ENCODE data around the gene SRGAP2C. TPM values are rescaled to one million over a fixed set of nuclear protein-coding genes. Genes with fewer than 3 reads are reported as not detected.
"Not testable (repeated sequence)": the region's sequence is repeated elsewhere in the genome, so short reads cannot be mapped to it uniquely, and the experiment has no call there.

Gene SRGAP2C
- total RNA-seq, 3 donors from 2014 or later = 5.4 to 27.8 (median 12.3) TPM

DNA sequence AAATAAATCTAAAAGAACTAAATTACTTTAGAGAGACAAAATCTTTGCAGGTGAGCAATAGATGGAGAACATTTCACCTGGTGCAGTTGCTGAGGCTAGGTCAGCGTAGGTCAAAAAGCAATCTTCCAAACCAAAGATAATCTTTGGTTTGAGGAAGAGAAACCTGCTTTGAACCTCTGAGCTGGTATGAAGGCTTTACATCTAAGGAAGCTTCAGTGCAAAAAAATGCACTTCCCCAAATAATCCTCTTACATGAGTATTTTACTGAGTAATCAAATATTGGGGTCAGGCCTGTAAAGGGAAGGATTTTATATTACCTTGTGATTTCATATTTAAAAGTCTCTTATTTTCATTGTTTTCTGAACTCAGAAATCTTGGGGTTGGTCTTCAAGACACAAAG lies 223.6 kb downstream of the SRGAP2C start:
- TF ChIP-seq, protein P1, sequence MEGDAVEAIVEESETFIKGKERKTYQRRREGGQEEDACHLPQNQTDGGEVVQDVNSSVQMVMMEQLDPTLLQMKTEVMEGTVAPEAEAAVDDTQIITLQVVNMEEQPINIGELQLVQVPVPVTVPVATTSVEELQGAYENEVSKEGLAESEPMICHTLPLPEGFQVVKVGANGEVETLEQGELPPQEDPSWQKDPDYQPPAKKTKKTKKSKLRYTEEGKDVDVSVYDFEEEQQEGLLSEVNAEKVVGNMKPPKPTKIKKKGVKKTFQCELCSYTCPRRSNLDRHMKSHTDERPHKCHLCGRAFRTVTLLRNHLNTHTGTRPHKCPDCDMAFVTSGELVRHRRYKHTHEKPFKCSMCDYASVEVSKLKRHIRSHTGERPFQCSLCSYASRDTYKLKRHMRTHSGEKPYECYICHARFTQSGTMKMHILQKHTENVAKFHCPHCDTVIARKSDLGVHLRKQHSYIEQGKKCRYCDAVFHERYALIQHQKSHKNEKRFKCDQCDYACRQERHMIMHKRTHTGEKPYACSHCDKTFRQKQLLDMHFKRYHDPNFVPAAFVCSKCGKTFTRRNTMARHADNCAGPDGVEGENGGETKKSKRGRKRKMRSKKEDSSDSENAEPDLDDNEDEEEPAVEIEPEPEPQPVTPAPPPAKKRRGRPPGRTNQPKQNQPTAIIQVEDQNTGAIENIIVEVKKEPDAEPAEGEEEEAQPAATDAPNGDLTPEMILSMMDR (IDR thresholded peaks at IDR 0.05) = no peak
- DNase-seq = no peak
- Histone ChIP-seq H3K4me1 (ENCODE audit: low read depth) (no peaks in the 10 kb centered on the region), H3K4me3 (no peak overlapping the region), H3K36me3 (ENCODE audit: low read depth) (no peaks in the 10 kb centered on the region), H3K9me3 (no peaks in the 10 kb centered on the region)
- intact Hi-C loops (cut with DNase I, micrococcal nuclease) = no loop called here
- ATAC-seq = no peak

DNA sequence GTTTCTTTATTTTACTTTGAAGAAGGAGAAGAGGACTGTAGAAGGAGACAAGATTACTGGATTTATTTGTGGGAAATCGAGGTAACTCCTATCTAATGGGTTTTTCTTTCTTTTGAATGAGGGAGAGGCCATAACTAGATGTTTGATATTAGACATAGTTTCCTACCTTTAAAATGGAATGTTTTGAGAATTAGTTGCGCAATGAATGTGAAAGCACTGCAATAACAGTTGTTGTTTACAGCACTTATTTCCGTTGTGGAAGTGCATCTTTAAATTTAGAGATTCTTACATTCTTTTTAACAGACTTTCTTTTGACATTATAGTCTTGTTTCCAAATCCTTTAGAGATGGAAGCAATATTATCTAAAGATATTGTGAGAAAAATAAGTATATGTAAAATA lies 229.0 kb downstream of the SRGAP2C start:
- H3K4me1 ChIP-seq (ENCODE audit: low read depth) = no peaks in the 10 kb centered on the region
- ATAC-seq (no peak), DNase-seq (no peak)
- H3K9me3 ChIP-seq = no peaks in the 10 kb centered on the region
- TF ChIP-seq, protein P1 (IDR thresholded peaks at IDR 0.05) = no peak
- intact Hi-C loops (cut with DNase I, micrococcal nuclease) = no loop called here
- no peak overlapping the region for H3K4me3 ChIP-seq
- H3K36me3 ChIP-seq (ENCODE audit: low read depth) = no peaks in the 10 kb centered on the region

DNA sequence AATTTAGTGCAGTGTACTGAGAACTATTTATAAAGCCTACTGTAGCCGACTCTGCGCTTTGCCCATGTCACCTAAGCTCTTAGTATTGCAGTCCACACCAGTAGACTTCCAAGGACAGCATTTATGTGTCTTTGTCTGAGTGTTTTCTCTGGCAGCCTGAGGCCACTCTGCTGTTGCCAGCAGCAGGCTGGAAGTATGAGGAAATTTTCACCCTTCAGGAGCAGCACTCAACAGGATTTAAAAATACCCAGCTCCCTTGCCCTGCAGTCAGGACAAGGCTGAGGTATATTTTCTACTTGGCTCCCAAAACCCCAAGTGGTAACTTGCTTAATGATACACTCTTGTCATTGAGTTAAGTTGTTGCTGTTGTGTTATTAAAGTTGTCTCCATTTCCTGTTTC lies 230.1 kb downstream of the SRGAP2C start:
- Histone ChIP-seq H3K36me3 (ENCODE audit: low read depth) (no peaks in the 10 kb centered on the region), H3K4me3 (no peak overlapping the region), H3K4me1 (ENCODE audit: low read depth) (no peaks in the 10 kb centered on the region), H3K9me3 (no peaks in the 10 kb centered on the region)
- no peak for DNase-seq
- ATAC-seq = no peak
- TF ChIP-seq, protein P1 (IDR thresholded peaks at IDR 0.05) = no peak
- intact Hi-C loops (cut with DNase I, micrococcal nuclease) = no loop called here

DNA sequence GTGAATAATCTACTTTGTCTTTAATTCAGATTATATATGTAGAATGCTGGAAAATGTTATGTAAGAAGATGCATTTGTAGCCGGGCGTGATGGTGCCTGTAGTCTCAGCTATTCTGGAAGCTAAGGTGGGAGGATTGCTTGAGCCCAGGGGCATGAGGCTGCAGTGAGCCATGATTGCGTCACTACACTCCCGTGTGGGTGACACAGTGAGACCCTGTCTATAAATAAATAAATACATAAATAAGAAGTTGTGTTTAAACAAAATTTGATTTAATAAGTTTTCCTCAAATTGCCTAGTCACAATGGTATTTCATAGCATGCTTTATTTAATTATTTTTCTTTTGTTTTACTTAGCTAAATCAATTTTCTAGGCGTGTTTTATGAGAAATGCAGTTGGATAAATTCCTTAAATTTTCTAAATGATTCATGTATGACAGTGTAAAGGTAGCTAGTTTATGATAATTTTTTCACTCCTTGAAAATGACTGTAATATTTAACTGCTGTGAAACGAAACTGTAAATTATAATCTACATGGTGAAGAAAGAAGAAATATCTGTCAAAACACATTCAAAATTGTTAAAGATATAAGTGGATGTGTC lies 232.6 kb downstream of the SRGAP2C start:
- intact Hi-C loops (cut with DNase I, micrococcal nuclease) = no loop called here
- H3K4me1 ChIP-seq (ENCODE audit: low read depth) = no peaks in the 10 kb centered on the region
- ATAC-seq = no peak
- DNase-seq = no peak
- H3K9me3 ChIP-seq = no peaks in the 10 kb centered on the region
- H3K4me3 ChIP-seq = no peak overlapping the region
- H3K36me3 ChIP-seq (ENCODE audit: low read depth) = no peaks in the 10 kb centered on the region
- TF ChIP-seq, protein P1 (IDR thresholded peaks at IDR 0.05) = no peak

DNA sequence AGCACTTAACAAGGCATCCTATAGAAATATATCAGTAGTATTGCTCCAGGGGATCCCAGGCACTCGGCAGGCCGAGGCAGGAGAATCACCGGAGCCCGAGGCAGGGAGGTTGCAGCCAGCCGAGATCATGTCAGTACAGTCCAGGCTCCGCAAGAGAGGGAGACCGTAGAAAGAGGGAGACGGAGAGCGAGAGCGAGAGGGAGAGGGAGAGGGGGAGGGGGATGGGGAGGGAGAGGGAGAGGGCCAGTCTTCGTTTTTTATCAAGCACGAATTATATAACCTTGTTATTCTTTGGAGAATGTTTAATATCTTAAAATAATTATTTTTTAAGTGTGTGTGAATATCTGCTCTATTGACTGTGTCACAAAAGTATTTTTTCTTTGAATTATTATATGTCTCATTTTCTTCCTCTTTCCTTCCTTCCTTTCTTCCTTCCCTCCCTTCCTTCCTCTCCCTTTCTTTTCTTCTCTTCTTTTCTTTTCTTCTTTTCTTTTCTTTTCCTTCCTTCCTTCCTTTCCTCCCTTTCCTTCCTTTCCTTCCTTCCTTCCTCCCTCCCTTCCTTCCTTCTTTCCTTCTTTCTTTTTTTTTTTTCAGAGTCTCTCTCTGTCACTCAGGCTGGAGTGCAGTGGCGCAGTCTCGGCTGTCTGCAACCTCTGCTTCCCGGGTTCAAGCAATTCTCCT lies 233.7 kb downstream of the SRGAP2C start:
- no peak for DNase-seq
- TF ChIP-seq, protein P1 (IDR thresholded peaks at IDR 0.05) = no peak
- intact Hi-C loops (cut with DNase I, micrococcal nuclease) = no loop called here

DNA sequence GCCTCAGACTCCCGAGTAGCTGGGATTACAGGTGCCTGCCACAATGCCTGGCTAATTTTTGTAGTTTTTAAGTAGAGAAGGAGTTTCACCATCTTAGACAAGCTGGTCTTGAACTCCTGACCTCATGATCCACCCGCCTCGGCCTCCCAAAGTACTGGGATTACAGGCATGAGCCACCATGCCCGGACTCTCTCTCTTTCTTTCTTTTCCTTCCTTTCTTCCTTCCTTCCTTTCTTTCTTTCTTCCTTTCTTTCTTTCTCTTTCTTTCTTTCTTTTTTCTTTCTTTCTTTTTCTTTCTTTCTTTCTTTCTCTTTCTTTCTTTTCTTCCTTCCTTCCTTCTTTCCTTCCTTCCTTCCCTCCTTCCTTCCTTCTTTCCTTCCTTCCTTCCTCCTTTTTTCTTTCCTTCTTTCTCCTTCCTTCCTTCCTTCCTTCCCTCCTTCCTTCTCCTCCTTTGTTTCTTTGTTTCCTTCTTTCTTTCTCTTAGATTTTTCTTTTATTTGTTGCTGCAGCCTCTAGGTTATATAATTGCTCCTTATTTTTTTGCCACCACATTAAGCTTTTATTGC lies 234.4 kb downstream of the SRGAP2C start:
- H3K36me3 ChIP-seq (ENCODE audit: low read depth); H3K9me3 ChIP-seq; H3K4me3 ChIP-seq; ATAC-seq; intact Hi-C loops (cut with DNase I, micrococcal nuclease); DNase-seq; H3K4me1 ChIP-seq (ENCODE audit: low read depth): not testable (repeated sequence)

More for the DNA sequence above, 233.7 kb downstream of the SRGAP2C start:
- no peak overlapping the region for H3K4me3 ChIP-seq
- ATAC-seq = no peak
- no peaks in the 10 kb centered on the region for H3K36me3 ChIP-seq (ENCODE audit: low read depth)
- no peaks in the 10 kb centered on the region for H3K4me1 ChIP-seq (ENCODE audit: low read depth)
- H3K9me3 ChIP-seq = no peaks in the 10 kb centered on the region

DNA sequence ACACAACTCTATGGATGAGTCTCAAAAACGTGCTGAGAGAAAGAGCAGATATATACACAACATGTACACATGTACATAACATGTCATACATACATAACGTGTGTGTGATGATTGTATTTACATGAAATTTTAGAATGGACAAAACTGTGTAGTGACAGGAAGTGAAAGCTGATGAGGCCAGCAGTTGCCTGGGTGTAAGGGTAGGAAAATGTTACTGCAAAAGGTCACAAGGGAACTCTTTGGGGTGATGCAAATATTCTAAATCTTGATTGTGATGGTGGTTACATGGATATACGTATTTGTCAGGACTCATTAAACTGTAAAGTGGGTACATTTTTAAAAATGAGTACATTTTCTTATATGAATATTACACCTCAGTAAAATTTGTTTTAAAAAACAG lies 236.7 kb downstream of the SRGAP2C start:
- H3K36me3 ChIP-seq (ENCODE audit: low read depth); H3K4me3 ChIP-seq; DNase-seq; H3K9me3 ChIP-seq; H3K4me1 ChIP-seq (ENCODE audit: low read depth); ATAC-seq; intact Hi-C loops (cut with DNase I, micrococcal nuclease): not testable (repeated sequence)

DNA sequence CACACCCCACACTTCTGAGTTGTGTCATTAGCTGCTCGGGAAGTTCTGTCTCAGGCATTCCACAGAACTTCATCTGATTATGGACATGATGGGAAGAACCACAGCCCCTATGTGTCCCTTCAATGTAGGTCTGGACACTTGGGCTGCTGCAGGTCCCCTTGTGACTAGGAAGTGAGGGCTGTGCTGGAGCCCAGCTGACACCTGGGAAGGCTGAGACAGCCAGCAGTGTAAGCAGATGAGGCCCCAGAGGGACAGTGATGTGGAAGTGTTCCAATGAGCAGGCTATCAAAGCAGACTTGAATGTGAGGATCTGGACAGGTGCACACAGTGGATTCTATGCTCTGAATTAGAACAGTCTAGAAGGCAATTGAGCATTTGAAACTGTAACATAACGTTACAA lies 239.2 kb downstream of the SRGAP2C start:
- H3K4me1 ChIP-seq (ENCODE audit: low read depth); H3K9me3 ChIP-seq; intact Hi-C loops (cut with DNase I, micrococcal nuclease); ATAC-seq; H3K36me3 ChIP-seq (ENCODE audit: low read depth); H3K4me3 ChIP-seq; DNase-seq: not testable (repeated sequence)

DNA sequence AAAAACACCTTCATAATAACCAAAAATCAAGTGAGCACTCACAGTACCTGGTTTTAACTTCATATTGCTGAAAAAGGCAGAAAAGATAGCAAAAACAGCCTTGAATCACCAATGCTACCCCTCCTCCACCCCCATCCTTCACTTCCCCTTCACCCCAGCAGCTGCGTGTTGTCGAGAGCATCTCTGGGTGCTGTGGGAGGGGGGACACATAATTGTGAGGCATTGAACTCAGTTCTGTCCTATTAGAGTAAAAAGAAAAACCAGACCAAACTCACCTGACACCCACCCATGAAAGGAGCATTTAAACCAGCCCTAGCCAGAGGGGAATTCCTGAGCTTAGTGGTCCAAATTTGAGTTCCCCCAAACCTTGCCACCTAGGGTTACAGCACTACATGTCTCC lies 248.7 kb downstream of the SRGAP2C start:
- H3K4me3 ChIP-seq; H3K4me1 ChIP-seq (ENCODE audit: low read depth); H3K9me3 ChIP-seq; H3K36me3 ChIP-seq (ENCODE audit: low read depth); DNase-seq; intact Hi-C loops (cut with DNase I, micrococcal nuclease); ATAC-seq: not testable (repeated sequence)

Measured in mucosa of descending colon (tissue), 3 donors.